ENCODE data around the gene ZFPM1. TPM values are rescaled to one million over a fixed set of nuclear protein-coding genes. Genes with fewer than 3 reads are reported as not detected.

The ZFPM1 gene
- total RNA-seq, 1 experiment from 2014 or later: 14.6 TPM

DNA sequence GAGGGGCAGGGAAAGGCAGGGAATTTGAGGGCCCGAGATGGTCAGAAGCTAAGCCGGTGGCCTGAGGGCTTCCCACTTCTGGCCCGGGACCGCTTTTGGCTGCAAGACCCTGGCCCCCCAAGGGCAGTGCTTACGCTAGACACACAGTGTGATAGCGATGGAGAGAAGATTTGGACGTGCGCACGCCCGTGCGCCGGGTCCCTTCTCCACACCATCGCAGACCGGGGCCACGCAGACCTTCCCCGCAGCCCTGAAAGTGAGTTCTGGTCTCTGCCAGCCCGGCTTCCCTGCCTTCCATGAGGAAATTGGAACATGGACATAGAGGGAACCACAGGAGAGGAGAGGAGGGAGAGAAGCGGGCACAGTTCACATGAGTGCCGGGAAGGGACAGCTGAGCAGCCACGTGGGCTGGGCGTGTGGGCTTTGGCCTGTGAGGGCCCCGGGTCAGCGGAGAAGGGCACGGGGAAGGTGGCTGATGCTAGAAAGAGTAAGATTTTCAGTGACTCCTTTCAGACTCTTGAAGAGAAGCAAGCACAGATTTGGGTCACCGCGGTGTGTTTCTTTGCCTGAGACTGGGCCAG lies 23.8 kb downstream of the ZFPM1 start:
- H3K27ac ChIP-seq (ENCODE audit: low read depth, low read length): no peak overlapping the region
- H3K4me1 ChIP-seq (ENCODE audit: control insufficient read depth in 1 of 2, insufficient read depth in 2 of 2, low read length in 2 of 2): no peaks in the 10 kb centered on the region
- intact Hi-C loops (cut with micrococcal nuclease): no loop called here
- H2AFZ ChIP-seq (ENCODE audit: low read depth, low read length, poor library complexity, severe bottlenecking): no peak overlapping the region
- H3K4me2 ChIP-seq (ENCODE audit: low read length): no peak overlapping the region
- no peaks in the 10 kb centered on the region for H3K9me2 ChIP-seq (ENCODE audit: insufficient read depth)
- no peaks in the 10 kb centered on the region for H3K36me3 ChIP-seq (ENCODE audit: control insufficient read depth in 1 of 2, insufficient read depth in 2 of 2, low read length in 2 of 2)
- ChIA-PET CTCF (no interaction called here), POLR2A (no interaction called here), RAD21 (ENCODE audit: low non-redundant PET in 1 of 2, low total read pairs in 2 of 2, uncharacterized antibody in 2 of 2, unreplicated experiment in 2 of 2) (no interaction called here)
- ATAC-seq: no peak
- H3K27me3 ChIP-seq (ENCODE audit: insufficient read depth, low read length): no peaks in the 10 kb centered on the region
- BruUV-seq (replicated peaks): no TSS peak
- no peak overlapping the region for H3K9ac ChIP-seq (ENCODE audit: low read length)
- H3K79me2 ChIP-seq (ENCODE audit: insufficient read depth, low read length): peaks cover 7% of the 10 kb centered on the region; the same call in 1 of the 2 replicates
- TF ChIP-seq JUND (IDR thresholded peaks at IDR 0.05) (no peak), ATF3 (IDR thresholded peaks at IDR 0.05) (no peak), RAD21 (IDR thresholded peaks at IDR 0.05; ENCODE audit: low read depth) (no peak), ELF1 (IDR thresholded peaks at IDR 0.05; ENCODE audit: borderline replicate concordance, low read depth) (no peak), EZH2 (IDR thresholded peaks at IDR 0.05) (no peak), SIN3A (IDR thresholded peaks at IDR 0.05; ENCODE audit: low read depth) (no peak), YY1 (IDR thresholded peaks at IDR 0.05; ENCODE audit: extremely low read depth, insufficient replicate concordance, low read depth, low read length) (no peak), ZFX (IDR thresholded peaks at IDR 0.05) (no peak)
- TF ChIP-seq, protein P1, sequence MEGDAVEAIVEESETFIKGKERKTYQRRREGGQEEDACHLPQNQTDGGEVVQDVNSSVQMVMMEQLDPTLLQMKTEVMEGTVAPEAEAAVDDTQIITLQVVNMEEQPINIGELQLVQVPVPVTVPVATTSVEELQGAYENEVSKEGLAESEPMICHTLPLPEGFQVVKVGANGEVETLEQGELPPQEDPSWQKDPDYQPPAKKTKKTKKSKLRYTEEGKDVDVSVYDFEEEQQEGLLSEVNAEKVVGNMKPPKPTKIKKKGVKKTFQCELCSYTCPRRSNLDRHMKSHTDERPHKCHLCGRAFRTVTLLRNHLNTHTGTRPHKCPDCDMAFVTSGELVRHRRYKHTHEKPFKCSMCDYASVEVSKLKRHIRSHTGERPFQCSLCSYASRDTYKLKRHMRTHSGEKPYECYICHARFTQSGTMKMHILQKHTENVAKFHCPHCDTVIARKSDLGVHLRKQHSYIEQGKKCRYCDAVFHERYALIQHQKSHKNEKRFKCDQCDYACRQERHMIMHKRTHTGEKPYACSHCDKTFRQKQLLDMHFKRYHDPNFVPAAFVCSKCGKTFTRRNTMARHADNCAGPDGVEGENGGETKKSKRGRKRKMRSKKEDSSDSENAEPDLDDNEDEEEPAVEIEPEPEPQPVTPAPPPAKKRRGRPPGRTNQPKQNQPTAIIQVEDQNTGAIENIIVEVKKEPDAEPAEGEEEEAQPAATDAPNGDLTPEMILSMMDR (IDR thresholded peaks at IDR 0.05 in 2 of 3, conservative IDR thresholded peaks at IDR 0.05 in 1 of 3; ENCODE audit: borderline replicate concordance in 1 of 3, insufficient read depth in 1 of 3, low read depth in 2 of 3, low read length in 2 of 3): no peak
- TF ChIP-seq, protein P2, sequence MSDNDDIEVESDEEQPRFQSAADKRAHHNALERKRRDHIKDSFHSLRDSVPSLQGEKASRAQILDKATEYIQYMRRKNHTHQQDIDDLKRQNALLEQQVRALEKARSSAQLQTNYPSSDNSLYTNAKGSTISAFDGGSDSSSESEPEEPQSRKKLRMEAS (IDR thresholded peaks at IDR 0.05): no peak
- H4K20me1 ChIP-seq (ENCODE audit: insufficient read depth): no peaks in the 10 kb centered on the region
- H3K9me3 ChIP-seq (ENCODE audit: control insufficient read depth in 1 of 2, insufficient read depth in 1 of 2, low read depth in 1 of 2, low read length in 2 of 2): no peaks in the 10 kb centered on the region
- no peak for DNase-seq (ENCODE audit: low read depth, low spot score)
- H3K4me3 ChIP-seq (replicated peaks in 1 of 2; ENCODE audit: low read depth in 1 of 2, low read length in 2 of 2): no peak overlapping the region

All from HCT116 (cell line).